Sciatic nerve (tissue), 2 donors: ENCODE data around the gene TNS2. TPM values are rescaled to one million over a fixed set of nuclear protein-coding genes. Genes with fewer than 3 reads are reported as not detected.
"Not testable (repeated sequence)": the region's sequence is repeated elsewhere in the genome, so short reads cannot be mapped to it uniquely, and the experiment has no call there.

ENCODE experiments used
- ATAC-seq: fragments of 200-7000 bp; cut with Tn5 transposase; one replicate; pipeline ENCODE4 v1.9.1; 2020; ENCODE audit warnings: mild to moderate bottlenecking, moderate library complexity
- DNase-seq: peaks from one replicate; pipeline ENCODE4 v3.0.0-alpha.2; 2020; ENCODE audit warnings: low spot score
- intact Hi-C: fragments of 100-400 bp; cut with DNase I; formaldehyde crosslinking; loops from one replicate; pipeline ENCODE4 v1.14.2; 2022
- total RNA-seq: library from RNA; stranded (reverse); fragmentation: NEBNext Ultra II Directional; extraction: Animal tissue kit (Norgen Biotek cat#: 25700); gene quantifications from one replicate; pipeline ENCODE4 v1.2.1, GENCODE V29; 2021
- donor health status: DM: no; HTN: no; CAD: no.
- donor health status: DM: no; HTN: no; CAD: no.

TNS2 gene
- total RNA-seq, 1 donor from 2014 or later = 265 TPM

DNA sequence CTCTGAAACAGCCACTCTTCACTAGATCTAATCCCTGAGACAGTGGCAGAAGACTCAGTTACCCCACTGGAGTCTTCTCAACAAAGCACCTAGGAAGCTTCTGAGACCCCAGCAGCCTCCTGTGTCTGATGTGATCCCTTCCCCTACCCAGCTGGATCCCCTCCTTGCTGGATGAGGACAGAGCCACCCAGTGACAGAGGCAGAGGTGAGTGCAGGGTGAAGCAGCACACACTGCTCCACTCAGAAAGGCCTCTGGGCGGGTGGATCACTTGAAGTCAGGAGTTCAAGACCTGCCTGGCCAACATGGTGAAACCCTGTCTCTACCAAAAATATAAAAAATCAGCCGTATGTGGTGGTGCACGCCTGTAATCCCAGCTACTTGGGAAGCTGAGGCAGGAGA lies 26.6 kb downstream of the TNS2 start:
- DNase-seq (peak; percentile 30), ATAC-seq (no peak)
- intact Hi-C loops = no loop called here

DNA sequence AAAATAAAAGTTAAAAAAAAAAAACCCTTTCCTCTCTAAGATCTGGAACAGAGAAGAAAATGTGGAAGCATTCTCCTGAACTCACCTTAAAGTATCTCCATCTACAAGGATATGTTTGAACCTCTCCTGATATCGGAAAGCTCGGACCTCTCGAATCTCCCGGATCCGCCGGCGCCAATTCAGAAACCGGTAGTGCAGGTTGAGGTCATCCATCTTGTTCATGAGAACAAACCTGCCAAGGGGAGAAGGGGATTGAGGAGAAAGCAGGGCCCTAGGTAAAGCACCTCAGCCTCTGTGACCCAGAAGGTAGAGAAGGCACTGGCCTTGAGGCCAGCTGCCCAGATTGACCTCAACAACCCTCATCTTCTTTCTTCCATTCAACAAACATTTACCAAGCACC lies 27.2 kb downstream of the TNS2 start:
- ATAC-seq = no peak
- DNase-seq = peak; percentile 49
- intact Hi-C loops = no loop called here

GRCh38 chr12:53078425-53079225 lies 28.8 kb downstream of the TNS2 start:
- DNase-seq = peak; percentile 52
- peak; percentile 7 for ATAC-seq
- intact Hi-C loops = no loop called here

- DNase-seq (peak; percentile 98), ATAC-seq (peak; percentile 99)
- intact Hi-C loops = no loop called here
Measured at GRCh38 chr12:53079226-53080117, 29.6 kb downstream of the TNS2 start, which contains the start of gene SPRYD3. TSS of gene SPRYD3 (minus strand) at chr12:53079390. CDS start at chr12:53079333, 57 bp downstream.

DNA sequence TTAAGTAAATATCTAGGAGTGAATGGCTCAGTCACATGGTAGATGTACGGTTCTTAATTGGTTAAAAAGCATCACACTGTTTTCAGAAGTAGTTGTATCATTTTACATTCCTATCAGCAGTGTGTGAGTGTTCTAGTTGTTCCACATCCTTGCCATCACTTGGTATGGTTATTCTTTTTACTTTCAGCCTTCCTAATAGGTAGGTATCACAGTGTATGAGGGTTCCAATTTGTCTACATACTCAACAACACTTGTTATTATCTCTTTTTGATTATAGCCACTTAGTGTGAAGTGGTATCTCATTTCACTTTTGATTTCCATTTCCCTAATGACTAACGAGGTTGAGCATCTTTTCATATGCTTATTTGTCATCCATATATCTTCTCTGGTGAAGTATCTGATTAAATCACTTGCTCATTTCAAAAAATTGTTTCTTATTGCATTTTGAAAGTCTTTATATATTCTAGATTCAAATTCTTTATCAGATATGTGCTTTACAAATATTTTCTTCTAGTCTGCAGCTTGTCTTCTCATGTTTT lies 32.8 kb downstream of the TNS2 start:
- intact Hi-C loops = no loop called here
- ATAC-seq = no peak
- no peak for DNase-seq

- intact Hi-C loops = no loop called here
- no peak for ATAC-seq
Measured at GRCh38 chr12:53086361-53086760, 36.5 kb downstream of the TNS2 start.

DNA sequence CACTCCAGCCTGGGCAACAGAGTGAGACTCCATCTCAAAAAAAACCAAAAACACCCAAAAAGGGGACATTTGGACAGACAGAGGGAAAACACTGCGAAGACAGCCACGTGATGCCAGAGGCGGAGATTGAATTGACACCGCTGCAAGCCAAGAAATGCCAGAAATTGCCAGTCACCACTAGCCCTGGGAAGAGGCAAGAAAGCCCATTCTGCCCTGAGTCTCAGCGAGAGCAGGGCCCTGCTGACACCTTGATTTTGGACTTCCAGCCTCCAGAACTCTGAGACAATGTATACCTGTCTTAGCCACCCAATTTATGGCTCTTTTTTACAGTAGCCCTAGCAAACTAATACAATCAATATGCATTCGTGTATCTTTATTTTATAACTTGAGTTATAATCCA lies 40.2 kb downstream of the TNS2 start:
- intact Hi-C loops = no loop called here
- no peak for ATAC-seq
- no peak for DNase-seq

More at GRCh38 chr12:53086361-53086760, 36.5 kb downstream of the TNS2 start:
- DNase-seq = no peak

- intact Hi-C loops = no loop called here
- DNase-seq (no peak), ATAC-seq (no peak)
Measured at GRCh38 chr12:53090554-53090953, 40.7 kb downstream of the TNS2 start.

DNA sequence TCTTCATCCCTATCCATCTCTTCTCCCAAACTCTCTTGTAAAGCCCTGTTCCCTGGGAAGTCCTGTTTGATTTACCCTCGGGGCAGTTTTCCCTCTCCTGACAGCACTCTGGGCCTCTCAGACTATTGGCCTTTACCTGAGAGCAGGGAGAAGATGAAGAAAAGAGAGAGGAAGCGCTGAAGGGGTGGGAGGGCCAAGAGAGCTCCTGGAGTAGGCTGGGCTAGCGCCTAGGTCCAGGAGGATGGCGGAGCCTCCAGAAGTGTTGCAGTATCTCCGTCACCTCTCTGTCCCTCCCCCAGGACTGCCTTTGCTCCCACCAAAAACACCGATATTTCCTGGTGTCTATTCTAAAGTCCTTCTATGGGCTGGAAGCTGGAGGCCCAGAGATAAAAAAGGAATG lies 41.9 kb downstream of the TNS2 start:
- DNase-seq (no peak), ATAC-seq (no peak)
- intact Hi-C loops = no loop called here

DNA sequence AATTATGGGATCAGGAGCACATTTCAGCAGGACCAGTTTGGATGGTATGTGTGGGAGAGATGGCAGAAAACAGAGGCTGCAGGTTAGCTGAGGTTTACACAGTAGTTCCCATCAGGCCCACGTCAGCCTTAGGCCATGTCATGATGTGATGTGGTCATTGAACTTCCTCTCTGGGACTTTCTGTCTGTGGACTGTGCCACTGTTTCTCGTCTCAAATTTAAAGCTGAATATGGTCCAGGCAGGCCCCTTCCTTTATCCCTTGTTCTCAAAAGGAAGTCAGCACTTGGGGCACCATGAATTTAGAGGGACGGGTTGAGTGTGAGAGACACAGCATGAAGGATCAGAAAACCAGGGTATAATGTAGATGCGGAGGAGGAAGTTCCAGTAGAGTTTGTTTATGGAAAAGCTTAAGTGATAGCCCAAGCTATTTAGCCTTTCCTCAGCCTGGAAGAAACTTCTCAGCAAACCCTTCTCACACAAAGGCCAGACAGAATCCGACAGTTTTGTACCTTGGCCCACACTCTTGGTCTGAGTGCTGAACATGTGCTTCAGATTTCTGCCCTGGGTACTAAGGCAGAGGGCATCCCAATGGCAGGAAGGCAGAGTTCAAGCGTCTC lies 44.0 kb downstream of the TNS2 start:
- DNase-seq (no peak), ATAC-seq (no peak)
- intact Hi-C loops = no loop called here

GRCh38 chr12:53094394-53094787 lies 44.5 kb downstream of the TNS2 start:
- intact Hi-C loops = no loop called here
- ATAC-seq (no peak), DNase-seq (no peak)

DNA sequence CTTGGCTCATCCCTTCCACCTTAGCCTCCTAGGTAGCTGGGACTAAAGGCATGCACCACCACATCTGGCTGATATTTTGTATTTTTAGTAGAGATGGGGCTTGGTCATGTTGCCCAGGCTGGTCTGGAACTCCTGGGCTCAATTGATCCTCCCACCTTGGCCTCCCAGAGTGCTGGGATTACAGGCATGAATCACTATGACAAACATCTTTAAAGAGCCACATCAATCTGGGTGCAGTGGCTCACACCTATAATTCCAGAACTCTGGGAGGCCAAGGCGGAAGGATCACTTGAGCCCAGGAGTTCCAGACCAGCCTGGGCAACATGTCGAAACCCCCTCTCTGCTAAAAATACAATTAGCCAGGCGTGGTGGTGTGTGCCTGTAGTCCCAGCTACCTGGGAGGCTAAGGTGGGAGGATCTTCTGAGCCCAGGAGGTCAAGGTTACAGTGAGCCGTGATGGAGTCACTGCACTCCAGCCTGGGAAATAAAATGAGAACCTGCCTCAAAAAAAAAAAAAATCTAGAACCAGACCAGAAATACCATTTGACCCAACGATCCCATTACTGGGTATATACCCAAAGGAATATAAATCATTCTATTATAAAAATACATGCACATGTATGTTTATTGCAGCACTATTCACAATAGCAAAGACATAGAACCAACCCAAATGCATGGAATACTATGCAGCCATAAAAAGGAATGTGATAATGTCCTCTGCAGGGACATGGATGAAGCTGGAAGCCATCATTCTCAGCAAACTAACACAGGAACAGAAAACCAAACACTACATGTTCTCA lies 45.1 kb downstream of the TNS2 start:
- not testable (repeated sequence) for DNase-seq, ATAC-seq

DNA sequence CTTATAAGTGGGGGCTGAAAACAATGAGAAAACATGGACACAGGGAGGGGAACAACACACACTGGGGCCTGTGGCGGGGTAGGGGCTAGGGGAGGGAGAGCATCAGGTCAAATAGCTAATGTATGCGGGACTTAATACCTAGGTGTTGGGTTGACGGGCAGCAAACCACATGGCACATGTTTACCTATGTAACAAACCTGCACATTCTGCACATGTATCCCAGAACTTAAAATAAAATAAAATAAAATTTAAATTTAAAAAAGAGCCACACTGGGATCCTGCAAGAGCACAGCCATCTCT lies 45.7 kb downstream of the TNS2 start:
- ATAC-seq, DNase-seq, intact Hi-C loops: not testable (repeated sequence)

More for the DNA sequence above, 45.1 kb downstream of the TNS2 start:
- intact Hi-C loops = not testable (repeated sequence)

- intact Hi-C loops = no loop called here
- ATAC-seq (peak; percentile 85), DNase-seq (peak; percentile 90)
Measured at GRCh38 chr12:53096089-53096741, 46.4 kb downstream of the TNS2 start.

- intact Hi-C loops = no loop called here
- no peak for DNase-seq
Measured at GRCh38 chr12:53096759-53097158, 46.9 kb downstream of the TNS2 start.

DNA sequence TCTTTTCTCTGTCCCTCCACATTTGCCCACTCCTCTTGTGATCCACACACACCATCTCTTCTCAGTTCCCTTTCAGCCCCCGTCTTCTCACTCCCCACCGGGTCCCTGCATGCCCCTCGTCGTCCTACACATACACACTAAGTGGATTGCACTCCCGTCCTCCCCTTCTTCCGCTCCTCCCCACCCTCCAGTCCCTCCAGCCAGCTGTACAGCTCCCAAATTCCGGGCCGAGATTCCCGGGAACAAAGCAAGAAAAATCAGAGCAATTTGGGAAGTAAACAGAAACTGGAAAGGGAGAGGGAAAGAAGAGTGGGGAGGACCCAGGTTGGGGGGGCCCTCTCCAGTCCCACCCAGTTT lies 47.3 kb downstream of the TNS2 start:
- DNase-seq (no peak), ATAC-seq (peak; percentile 53)
- intact Hi-C loops = no loop called here

More at GRCh38 chr12:53096759-53097158, 46.9 kb downstream of the TNS2 start:
- ATAC-seq = peak; percentile 4

GRCh38 chr12:53097564-53098353 lies 47.9 kb downstream of the TNS2 start, which contains the start of gene IGFBP6:
TSS of gene IGFBP6 (plus strand) at chr12:53097667. CDS start at chr12:53097718, 51 bp downstream.
- peak; percentile 75 for ATAC-seq
- intact Hi-C loops = no loop called here
- peak; percentile 87 for DNase-seq
